ENCODE results near the gene ELF4. TPM values are rescaled to one million over a fixed set of nuclear protein-coding genes. Genes with fewer than 3 reads are reported as not detected.

The ELF4 gene
- total and polyA plus RNA-seq, 9 of the 15 experiments (the other 6 are each of a cell fraction or from before 2014, with no cell fraction given) = 5.9 to 55.8 (median 25.2) TPM

DNA sequence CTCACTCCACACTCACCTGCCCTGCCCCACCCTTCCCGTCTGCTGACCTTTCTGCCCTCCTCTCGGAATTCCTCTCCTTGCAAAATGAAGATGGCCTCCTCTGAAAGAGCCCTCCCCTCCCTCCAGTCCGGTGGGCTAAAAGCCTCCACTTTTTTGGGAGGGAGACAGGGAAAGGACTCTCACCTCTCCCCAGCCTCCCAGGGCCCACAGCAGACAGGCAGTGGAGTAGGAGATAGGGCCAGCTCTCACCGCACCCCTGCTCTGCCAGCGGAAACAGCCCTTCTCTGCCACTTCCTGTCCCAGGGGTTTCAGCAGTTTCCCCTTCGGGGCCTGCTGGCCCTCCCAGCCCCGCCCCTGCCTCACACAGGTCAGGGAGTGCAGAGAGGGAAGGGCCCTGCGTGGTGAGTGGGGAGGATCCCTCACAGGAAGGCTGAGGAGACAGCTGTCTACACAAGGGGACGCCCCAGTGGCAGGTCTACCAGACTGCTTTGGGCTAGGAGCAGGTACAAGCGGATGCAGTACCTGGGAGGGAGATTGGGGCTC is 18.2 kb downstream of the ELF4 start (continued):
- 0 out of 2 replicates have a peak, but pooled peaks have one; percentile 13 for TF ChIP-seq NR2C2 (CRISPR knock-in tag; IDR thresholded peaks at IDR 0.05)
- TF ChIP-seq NR2C2 (tag; IDR thresholded peaks at IDR 0.05) = peak; percentile 48; the same call in 1 of the 2 replicates
- no peak for TF ChIP-seq JUNB (CRISPR knock-in tag; conservative IDR thresholded peaks at IDR 0.05)
- TF ChIP-seq BRF1 (IDR thresholded peaks at IDR 0.05; ENCODE audit: borderline replicate concordance, extremely low read depth, insufficient read length) = no peak
- TF ChIP-seq, protein P1, sequence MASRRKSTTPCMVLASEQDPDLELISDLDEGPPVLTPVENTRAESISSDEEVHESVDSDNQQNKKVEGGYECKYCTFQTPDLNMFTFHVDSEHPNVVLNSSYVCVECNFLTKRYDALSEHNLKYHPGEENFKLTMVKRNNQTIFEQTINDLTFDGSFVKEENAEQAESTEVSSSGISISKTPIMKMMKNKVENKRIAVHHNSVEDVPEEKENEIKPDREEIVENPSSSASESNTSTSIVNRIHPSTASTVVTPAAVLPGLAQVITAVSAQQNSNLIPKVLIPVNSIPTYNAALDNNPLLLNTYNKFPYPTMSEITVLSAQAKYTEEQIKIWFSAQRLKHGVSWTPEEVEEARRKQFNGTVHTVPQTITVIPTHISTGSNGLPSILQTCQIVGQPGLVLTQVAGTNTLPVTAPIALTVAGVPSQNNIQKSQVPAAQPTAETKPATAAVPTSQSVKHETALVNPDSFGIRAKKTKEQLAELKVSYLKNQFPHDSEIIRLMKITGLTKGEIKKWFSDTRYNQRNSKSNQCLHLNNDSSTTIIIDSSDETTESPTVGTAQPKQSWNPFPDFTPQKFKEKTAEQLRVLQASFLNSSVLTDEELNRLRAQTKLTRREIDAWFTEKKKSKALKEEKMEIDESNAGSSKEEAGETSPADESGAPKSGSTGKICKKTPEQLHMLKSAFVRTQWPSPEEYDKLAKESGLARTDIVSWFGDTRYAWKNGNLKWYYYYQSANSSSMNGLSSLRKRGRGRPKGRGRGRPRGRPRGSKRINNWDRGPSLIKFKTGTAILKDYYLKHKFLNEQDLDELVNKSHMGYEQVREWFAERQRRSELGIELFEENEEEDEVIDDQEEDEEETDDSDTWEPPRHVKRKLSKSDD (conservative IDR thresholded peaks at IDR 0.05; ENCODE audit: low read length) = no peak
- TF ChIP-seq EP300 (IDR thresholded peaks at IDR 0.05; ENCODE audit: low read length) = peak; percentile 36; the same call in 1 of the 2 replicates
- peak; percentile 92 for TF ChIP-seq TFAP4 (CRISPR knock-in tag; IDR thresholded peaks at IDR 0.05; ENCODE audit: borderline replicate concordance)
- TF ChIP-seq ATF7 (IDR thresholded peaks at IDR 0.05) = 0 out of 2 replicates have a peak, but pooled peaks have one; percentile 10
- 0 out of 4 replicates have a peak, but pooled peaks of 1 of the 2 experiments have one; percentile 31 for TF ChIP-seq ETV6 (IDR thresholded peaks at IDR 0.05; ENCODE audit: borderline replicate concordance in 1 of 2, low read depth in 2 of 2, low read length in 1 of 2)
- TF ChIP-seq ETV6 (CRISPR knock-in tag; IDR thresholded peaks at IDR 0.05; ENCODE audit: borderline replicate concordance) = no peak
- TF ChIP-seq SMAD4 (CRISPR knock-in tag; conservative IDR thresholded peaks at IDR 0.05) = peak; percentile 23; the same call in 1 of the 2 replicates
- 0 out of 2 replicates have a peak, but pooled peaks have one; percentile 49 for TF ChIP-seq RNF2 (IDR thresholded peaks at IDR 0.05)
- TF ChIP-seq CTCF (IDR thresholded peaks at IDR 0.05 in 2 of 3, conservative IDR thresholded peaks at IDR 0.05 in 1 of 3; ENCODE audit: insufficient read depth in 2 of 3, low read depth in 1 of 3, low read length in 3 of 3) = peak; percentile 22 to 65 (median 49); a peak in 4 of 6 replicates
- TF ChIP-seq GABPA (tag; conservative IDR thresholded peaks at IDR 0.05; ENCODE audit: low read depth) = peak; percentile 85
- no peak for TF ChIP-seq ZNF696 (CRISPR knock-in tag; conservative IDR thresholded peaks at IDR 0.05)
- TF ChIP-seq PRPF4 (IDR thresholded peaks at IDR 0.05; ENCODE audit: insufficient read depth, low read depth, low read length, poor library complexity, severe bottlenecking) = no peak
- peak; percentile 9; the same call in 1 of the 2 replicates for TF ChIP-seq CBFA2T3 (IDR thresholded peaks at IDR 0.05)
- TF ChIP-seq, protein P2, sequence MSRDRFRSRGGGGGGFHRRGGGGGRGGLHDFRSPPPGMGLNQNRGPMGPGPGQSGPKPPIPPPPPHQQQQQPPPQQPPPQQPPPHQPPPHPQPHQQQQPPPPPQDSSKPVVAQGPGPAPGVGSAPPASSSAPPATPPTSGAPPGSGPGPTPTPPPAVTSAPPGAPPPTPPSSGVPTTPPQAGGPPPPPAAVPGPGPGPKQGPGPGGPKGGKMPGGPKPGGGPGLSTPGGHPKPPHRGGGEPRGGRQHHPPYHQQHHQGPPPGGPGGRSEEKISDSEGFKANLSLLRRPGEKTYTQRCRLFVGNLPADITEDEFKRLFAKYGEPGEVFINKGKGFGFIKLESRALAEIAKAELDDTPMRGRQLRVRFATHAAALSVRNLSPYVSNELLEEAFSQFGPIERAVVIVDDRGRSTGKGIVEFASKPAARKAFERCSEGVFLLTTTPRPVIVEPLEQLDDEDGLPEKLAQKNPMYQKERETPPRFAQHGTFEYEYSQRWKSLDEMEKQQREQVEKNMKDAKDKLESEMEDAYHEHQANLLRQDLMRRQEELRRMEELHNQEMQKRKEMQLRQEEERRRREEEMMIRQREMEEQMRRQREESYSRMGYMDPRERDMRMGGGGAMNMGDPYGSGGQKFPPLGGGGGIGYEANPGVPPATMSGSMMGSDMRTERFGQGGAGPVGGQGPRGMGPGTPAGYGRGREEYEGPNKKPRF (IDR thresholded peaks at IDR 0.05; ENCODE audit: low read depth, low read length) = no peak
- peak in 1 of 2 experiments; percentile 89; a peak in 2 of 4 replicates for TF ChIP-seq MAZ (CRISPR knock-in tag; conservative IDR thresholded peaks at IDR 0.05 in 1 of 2, IDR thresholded peaks at IDR 0.05 in 1 of 2)
- TF ChIP-seq CTBP1 (IDR thresholded peaks at IDR 0.05; ENCODE audit: borderline replicate concordance) = peak; percentile 46; the same call in 1 of the 2 replicates

All from K562 (cell line).